Astrocyte (in vitro differentiated cells and primary cell): ENCODE results near the gene IRX1. TPM values are rescaled to one million over a fixed set of nuclear protein-coding genes. Genes with fewer than 3 reads are reported as not detected.

Source experiments
- DNase-seq: peaks from one replicate; pipeline ENCODE4 v3.0.0-alpha.2; 2010; ENCODE audit warnings: low read depth
- FAIRE-seq: peaks from 2 replicates; lab custom pipeline; 2011; peaks lifted over from hg19 to GRCh38; lab: Jason Lieb, UNC
- H2AFZ ChIP-seq: 2 replicates; pipeline ENCODE4 v1.6.0; 2012; ENCODE audit warnings: low read depth, low read length, inconsistent platforms
- H3K27ac ChIP-seq: 2 replicates; pipeline ENCODE4 v1.5.1; 2011; ENCODE audit warnings: low read depth, low read length, inconsistent platforms
- H3K27me3 ChIP-seq: 2 replicates; pipeline ENCODE4 v1.6.0; 2011; ENCODE audit warnings: low read length, inconsistent platforms; ENCODE audit not compliant: insufficient read depth
- H3K36me3 ChIP-seq: 2 replicates; pipeline ENCODE4 v1.5.1; 2011; ENCODE audit warnings: low read length, inconsistent platforms; ENCODE audit not compliant: insufficient read depth
- H3K4me1 ChIP-seq: 2 replicates; pipeline ENCODE4 v1.5.1; 2011; ENCODE audit warnings: low read length, inconsistent platforms; ENCODE audit not compliant: insufficient read depth
- H3K4me2 ChIP-seq: 2 replicates; pipeline ENCODE4 v1.6.0; 2012; ENCODE audit warnings: low read length, inconsistent platforms
- H3K4me3 ChIP-seq: 2 replicates; pipeline ENCODE4 v1.5.1; 2011; ENCODE audit warnings: low read depth, mild to moderate bottlenecking, low read length, inconsistent platforms; ENCODE audit not compliant: insufficient read depth
- H3K79me2 ChIP-seq: 2 replicates; pipeline ENCODE4 v1.6.0; 2012; ENCODE audit warnings: mild to moderate bottlenecking, low read length, inconsistent platforms; ENCODE audit not compliant: insufficient read depth
- H3K9ac ChIP-seq: 2 replicates; pipeline ENCODE4 v1.6.0; 2012; ENCODE audit warnings: mild to moderate bottlenecking, low read length, inconsistent platforms
- H3K9me3 ChIP-seq: 2 replicates; pipeline ENCODE4 v1.5.1; 2012; ENCODE audit warnings: low read depth, mild to moderate bottlenecking, low read length, inconsistent platforms; ENCODE audit not compliant: insufficient read depth
- H4K20me1 ChIP-seq: 2 replicates; pipeline ENCODE4 v1.6.0; 2012; ENCODE audit warnings: low read length, inconsistent platforms; ENCODE audit not compliant: insufficient read depth
- H3K27ac Mint-ChIP-seq: one replicate; pipeline ENCODE4 v1.8.0; 2021; ENCODE audit warnings: mild to moderate bottlenecking, mixed read lengths; ENCODE audit not compliant: unreplicated experiment
- H3K27me3 Mint-ChIP-seq: one replicate; pipeline ENCODE4 v1.8.0; 2021; ENCODE audit warnings: low read depth, mixed read lengths; ENCODE audit not compliant: unreplicated experiment
- H3K36me3 Mint-ChIP-seq: one replicate; pipeline ENCODE4 v1.8.0; 2021; ENCODE audit warnings: low read depth, mixed read lengths; ENCODE audit not compliant: unreplicated experiment
- H3K4me1 Mint-ChIP-seq: one replicate; pipeline ENCODE4 v1.8.0; 2021; ENCODE audit warnings: low read depth, mixed read lengths; ENCODE audit not compliant: unreplicated experiment
- H3K4me3 Mint-ChIP-seq: one replicate; pipeline ENCODE4 v1.8.0; 2021; ENCODE audit warnings: mild to moderate bottlenecking, moderate library complexity, mixed read lengths; ENCODE audit not compliant: unreplicated experiment
- H3K9me3 Mint-ChIP-seq: one replicate; pipeline ENCODE4 v1.8.0; 2021; ENCODE audit warnings: mild to moderate bottlenecking, mixed read lengths; ENCODE audit not compliant: unreplicated experiment
- EZH2 ChIP-seq: IDR thresholded peaks from 2 replicates; pipeline ENCODE4 v1.6.1; 2012; ENCODE audit warnings: mild to moderate bottlenecking, low read length, inconsistent platforms; ENCODE audit not compliant: insufficient read depth
- total RNA-seq: library from RNA; stranded (reverse); gene quantifications from 2 replicates; pipeline ENCODE4 v1.2.1, GENCODE V29; 2021
- TF ChIP-seq, protein P1 (sequence below): IDR thresholded peaks from 2 replicates; pipeline ENCODE4 v1.5.1; 2011; ENCODE audit warnings: low read depth, mild to moderate bottlenecking, inconsistent platforms, low read length, moderate library complexity; ENCODE audit not compliant: insufficient read depth

IRX1 gene
- total RNA-seq, 1 donor from 2014 or later = 0.52 TPM

DNA sequence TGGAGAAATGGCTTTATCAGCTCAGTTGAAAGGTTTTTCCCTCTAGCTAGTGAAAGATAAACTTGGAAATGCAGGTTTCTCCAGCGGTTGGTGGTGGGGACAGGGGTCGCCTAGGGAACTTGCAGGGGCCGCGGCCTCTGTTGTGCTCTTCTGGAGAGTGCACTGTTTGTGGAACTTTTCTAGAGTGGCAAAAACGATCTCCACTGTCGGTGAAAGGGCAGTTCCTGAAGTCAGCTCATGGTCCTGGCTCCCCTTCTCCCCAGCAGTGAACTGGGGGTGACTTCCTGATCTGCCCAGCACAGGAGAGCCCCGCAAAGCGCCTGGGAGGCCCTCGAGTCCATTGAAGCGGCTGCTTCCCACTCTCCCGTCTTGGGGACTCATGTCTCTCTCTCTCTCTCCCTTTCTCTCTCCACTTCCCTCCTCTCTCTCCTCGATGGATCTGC is 3.2 kb downstream of the IRX1 start:
- H3K4me3 Mint-ChIP-seq = no peak overlapping the region
- peaks cover 72% of the 10 kb centered on the region for H3K79me2 ChIP-seq
- H3K4me3 ChIP-seq = peak overlapping the region; percentile 73
- H3K9ac ChIP-seq = peak overlapping the region; percentile 86
- H3K36me3 Mint-ChIP-seq = peaks cover 3% of the 10 kb centered on the region
- no peaks in the 10 kb centered on the region for H3K36me3 ChIP-seq
- H3K4me1 ChIP-seq = peaks cover 29% of the 10 kb centered on the region
- peaks cover 62% of the 10 kb centered on the region for H3K27me3 Mint-ChIP-seq
- no peak for TF ChIP-seq EZH2
- TF ChIP-seq, protein P1, sequence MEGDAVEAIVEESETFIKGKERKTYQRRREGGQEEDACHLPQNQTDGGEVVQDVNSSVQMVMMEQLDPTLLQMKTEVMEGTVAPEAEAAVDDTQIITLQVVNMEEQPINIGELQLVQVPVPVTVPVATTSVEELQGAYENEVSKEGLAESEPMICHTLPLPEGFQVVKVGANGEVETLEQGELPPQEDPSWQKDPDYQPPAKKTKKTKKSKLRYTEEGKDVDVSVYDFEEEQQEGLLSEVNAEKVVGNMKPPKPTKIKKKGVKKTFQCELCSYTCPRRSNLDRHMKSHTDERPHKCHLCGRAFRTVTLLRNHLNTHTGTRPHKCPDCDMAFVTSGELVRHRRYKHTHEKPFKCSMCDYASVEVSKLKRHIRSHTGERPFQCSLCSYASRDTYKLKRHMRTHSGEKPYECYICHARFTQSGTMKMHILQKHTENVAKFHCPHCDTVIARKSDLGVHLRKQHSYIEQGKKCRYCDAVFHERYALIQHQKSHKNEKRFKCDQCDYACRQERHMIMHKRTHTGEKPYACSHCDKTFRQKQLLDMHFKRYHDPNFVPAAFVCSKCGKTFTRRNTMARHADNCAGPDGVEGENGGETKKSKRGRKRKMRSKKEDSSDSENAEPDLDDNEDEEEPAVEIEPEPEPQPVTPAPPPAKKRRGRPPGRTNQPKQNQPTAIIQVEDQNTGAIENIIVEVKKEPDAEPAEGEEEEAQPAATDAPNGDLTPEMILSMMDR = no peak
- H3K4me2 ChIP-seq = peak overlapping the region; percentile 90
- DNase-seq (peak; percentile 51), FAIRE-seq (no peak)
- no peak overlapping the region for H3K27ac Mint-ChIP-seq
- peak overlapping the region; percentile 77 for H3K27ac ChIP-seq
- no peaks in the 10 kb centered on the region for H3K4me1 Mint-ChIP-seq
- peaks cover 24% of the 10 kb centered on the region for H3K27me3 ChIP-seq
- H3K9me3 ChIP-seq = no peaks in the 10 kb centered on the region
- peak overlapping the region; percentile 52 for H2AFZ ChIP-seq
- H3K9me3 Mint-ChIP-seq = peaks cover 26% of the 10 kb centered on the region
- peaks cover 8% of the 10 kb centered on the region for H4K20me1 ChIP-seq

DNA sequence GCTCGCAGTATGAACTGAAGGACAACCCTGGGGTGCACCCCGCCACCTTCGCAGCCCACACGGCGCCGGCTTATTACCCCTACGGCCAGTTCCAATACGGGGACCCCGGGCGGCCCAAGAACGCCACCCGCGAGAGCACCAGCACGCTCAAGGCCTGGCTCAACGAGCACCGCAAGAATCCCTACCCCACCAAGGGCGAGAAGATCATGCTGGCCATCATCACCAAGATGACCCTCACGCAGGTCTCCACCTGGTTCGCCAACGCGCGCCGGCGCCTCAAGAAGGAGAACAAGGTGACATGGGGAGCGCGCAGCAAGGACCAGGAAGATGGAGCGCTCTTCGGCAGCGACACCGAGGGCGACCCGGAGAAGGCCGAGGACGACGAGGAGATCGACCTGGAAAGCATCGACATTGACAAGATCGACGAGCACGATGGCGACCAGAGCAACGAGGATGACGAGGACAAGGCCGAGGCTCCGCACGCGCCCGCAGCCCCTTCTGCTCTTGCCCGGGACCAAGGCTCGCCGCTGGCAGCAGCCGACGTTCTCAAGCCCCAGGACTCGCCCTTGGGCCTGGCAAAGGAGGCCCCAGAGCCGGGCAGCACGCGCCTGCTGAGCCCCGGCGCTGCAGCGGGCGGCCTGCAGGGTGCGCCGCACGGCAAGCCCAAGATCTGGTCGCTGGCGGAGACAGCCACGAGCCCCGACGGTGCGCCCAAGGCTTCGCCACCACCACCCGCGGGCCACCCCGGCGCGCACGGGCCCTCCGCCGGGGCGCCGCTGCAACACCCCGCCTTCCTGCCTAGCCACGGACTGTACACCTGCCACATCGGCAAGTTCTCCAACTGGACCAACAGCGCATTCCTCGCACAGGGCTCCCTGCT is 3.8 kb downstream of the IRX1 start:
- peaks cover 63% of the 10 kb centered on the region for H3K27me3 Mint-ChIP-seq

More for the DNA sequence above, 3.8 kb downstream of the IRX1 start:
- Histone ChIP-seq H3K9ac (peak overlapping the region; percentile 86), H3K4me2 (peak overlapping the region; percentile 90), H3K27me3 (peaks cover 20% of the 10 kb centered on the region), H3K27ac (peak overlapping the region; percentile 77), H4K20me1 (peaks cover 15% of the 10 kb centered on the region), H3K4me3 (peak overlapping the region; percentile 73), H3K36me3 (no peaks in the 10 kb centered on the region), H3K9me3 (no peaks in the 10 kb centered on the region), H3K79me2 (peaks cover 72% of the 10 kb centered on the region), H3K4me1 (peaks cover 27% of the 10 kb centered on the region), H2AFZ (peak overlapping the region; percentile 52)
- H3K36me3 Mint-ChIP-seq = peaks cover 3% of the 10 kb centered on the region
- H3K9me3 Mint-ChIP-seq = peaks cover 21% of the 10 kb centered on the region
- DNase-seq = peak; percentile 54
- TF ChIP-seq, protein P1 = no peak
- no peak for TF ChIP-seq EZH2
- H3K4me3 Mint-ChIP-seq = no peak overlapping the region
- no peaks in the 10 kb centered on the region for H3K4me1 Mint-ChIP-seq
- no peak overlapping the region for H3K27ac Mint-ChIP-seq
- no peak for FAIRE-seq
